ENCODE results near the gene SLC25A21.
"Not testable (repeated sequence)": the region's sequence is repeated elsewhere in the genome, so short reads cannot be mapped to it uniquely, and the experiment has no call there.

SLC25A21 gene

DNA sequence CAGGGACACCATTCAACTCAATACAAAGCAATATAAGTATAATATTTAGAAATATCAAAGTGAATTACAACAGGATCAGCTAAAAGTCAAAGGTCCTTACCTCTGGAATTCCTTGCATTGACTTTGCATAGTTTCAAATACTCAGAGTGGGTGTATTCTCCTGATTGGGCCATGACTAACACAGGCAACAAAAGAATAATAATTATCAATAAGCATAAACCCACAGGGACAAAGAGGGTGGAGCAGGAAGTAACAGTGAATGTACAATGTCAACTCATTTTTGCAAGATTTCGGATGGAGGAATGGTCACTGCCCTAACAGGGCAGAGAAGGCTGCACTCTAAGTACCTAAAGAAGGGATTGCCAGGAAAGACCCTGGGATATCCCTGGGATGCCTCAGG lies 303.3 kb downstream of the SLC25A21 start:
- no peak for DNase-seq (ENCODE audit: low read depth, low spot score)

GRCh38 chr14:36866867-36867266 lies 305.5 kb downstream of the SLC25A21 start:
- DNase-seq (ENCODE audit: low read depth, low spot score) = no peak

DNA sequence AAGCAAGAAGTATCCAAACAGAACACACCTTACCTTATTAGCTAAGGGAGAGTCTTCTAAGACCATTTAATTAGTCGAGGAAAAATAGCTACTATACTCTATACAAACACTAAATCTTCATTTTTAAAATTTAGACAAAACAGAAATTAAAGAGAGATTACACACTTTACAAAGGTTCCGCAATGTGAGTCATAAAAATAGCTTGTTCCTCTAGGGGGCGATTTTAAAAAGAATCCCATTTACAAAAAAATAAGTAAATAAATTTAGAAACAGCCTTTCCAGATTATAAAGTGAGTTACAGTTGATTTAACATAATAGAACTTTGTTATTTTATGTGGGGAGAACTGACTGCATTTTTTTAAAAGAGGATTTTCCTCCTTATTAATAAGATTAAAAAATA lies 309.1 kb downstream of the SLC25A21 start:
- DNase-seq (ENCODE audit: low read depth, low spot score) = no peak

- DNase-seq (ENCODE audit: low read depth, low spot score) = not testable (repeated sequence)
Measured at GRCh38 chr14:36862237-36862636, 310.2 kb downstream of the SLC25A21 start.

DNA sequence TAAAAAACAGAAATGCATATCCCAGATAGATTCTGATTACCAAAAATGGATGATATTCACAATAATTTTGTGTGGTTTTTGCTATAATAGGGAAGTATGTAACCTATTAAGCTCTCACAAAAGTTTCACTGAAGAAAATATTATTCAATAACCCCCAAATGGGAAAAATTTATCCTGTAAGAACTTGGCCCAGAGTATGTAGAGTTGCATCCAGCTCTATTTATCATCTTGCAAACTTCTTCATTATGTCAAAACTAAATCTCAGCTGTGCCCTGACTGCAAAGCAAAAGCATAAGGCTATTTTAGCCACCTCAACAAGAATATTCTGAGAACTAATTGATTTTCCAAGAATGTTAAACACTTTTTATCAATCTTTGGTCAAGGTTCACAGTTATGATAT lies 311.6 kb downstream of the SLC25A21 start:
- no peak for DNase-seq (ENCODE audit: low read depth, low spot score)

GRCh38 chr14:36859119-36859518 lies 313.3 kb downstream of the SLC25A21 start:
- DNase-seq (ENCODE audit: low read depth, low spot score) = no peak

GRCh38 chr14:36857842-36858445 lies 314.5 kb downstream of the SLC25A21 start:
- no peak for DNase-seq (ENCODE audit: low read depth, low spot score)

DNA sequence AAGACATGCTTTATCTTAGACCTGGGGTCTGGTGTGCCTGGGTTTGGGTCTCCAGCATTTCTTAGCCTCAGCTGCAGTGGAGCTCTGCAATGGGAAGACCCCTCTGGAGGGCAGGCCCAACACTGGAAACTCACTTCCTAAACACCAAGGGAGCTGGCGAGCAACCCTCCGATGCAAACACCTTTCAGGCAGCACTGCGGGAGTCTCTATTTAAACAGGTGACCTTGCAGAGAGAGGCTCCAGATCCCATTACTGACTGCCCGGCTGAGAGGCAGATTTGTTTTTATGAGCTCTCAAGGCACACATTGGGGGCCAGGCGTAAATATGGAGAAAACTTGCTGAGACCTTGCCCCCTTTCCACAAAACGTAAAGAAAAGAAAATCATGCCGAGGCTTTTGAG lies 315.3 kb downstream of the SLC25A21 start:
- DNase-seq (ENCODE audit: low read depth, low spot score) = no peak

DNA sequence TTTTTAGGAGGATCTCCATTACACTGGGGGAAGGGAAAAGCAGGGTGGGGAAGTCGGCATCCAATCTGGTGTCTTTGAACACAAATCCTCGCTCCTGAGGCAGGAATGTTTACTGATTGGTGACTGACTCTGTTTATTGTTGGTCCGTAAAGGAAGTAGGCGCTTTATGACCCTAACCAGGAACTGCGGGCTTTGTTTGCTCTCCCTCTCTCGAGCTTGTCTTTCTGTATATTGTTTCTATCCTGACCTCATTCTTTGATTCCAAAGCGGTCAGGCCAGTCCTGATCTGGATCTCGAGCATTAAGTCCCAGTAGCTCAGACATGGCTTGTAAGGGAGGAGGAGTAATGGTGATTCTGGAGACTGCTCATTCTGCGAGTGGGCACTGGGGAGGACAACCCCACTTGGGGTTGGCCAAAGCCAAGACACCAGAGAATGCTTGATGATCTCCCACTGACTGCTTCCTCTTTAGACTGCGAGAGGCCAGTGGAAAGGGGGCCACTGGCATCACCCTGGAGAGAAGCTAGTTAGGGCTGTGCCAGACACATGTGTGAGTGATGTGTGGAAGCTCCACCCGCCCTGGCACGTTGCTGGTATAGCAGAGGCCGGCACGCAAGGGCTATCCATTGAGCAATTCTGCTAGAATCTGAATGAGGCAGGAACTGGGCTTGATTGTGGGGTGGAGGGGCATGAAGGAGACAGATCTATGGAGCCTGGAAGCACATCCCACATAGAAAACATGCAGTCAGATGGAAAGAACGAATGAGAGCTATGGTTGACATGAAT lies 316.1 kb downstream of the SLC25A21 start:
- DNase-seq (ENCODE audit: low read depth, low spot score) = no peak

- DNase-seq (ENCODE audit: low read depth, low spot score) = no peak
Measured at GRCh38 chr14:36855396-36855795, 317.0 kb downstream of the SLC25A21 start.

DNA sequence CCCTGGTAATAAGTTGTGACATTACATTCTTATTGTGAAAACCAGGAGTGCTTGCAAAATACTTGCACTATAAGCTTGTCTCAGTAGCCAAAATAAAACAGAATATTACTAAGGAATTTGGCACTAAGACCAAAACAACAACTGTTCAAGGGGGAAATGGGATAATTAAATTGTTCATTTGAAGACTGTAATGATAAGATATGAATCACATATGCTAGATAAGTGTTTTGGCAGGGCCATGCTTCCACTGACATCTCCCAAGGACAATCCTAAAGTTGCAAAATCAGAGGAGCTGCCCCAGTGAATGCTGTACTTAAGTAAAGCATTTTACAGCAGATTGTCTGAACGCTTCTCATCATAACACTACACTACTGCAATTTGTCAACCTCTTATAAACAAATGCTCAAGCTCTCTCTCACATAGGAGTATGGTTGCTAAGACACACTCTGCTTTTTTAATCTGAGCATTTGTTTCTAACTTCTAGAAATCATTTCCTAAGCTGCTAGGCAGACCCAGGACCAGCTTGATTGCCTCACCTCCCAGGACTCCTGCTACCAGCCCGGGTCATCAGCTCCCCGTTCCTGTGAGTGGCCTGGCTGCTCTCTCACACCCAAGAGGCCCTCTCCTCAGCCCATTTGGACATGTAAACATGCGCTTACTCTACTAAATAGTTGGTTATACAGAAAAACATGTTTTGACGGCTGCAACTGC lies 319.3 kb downstream of the SLC25A21 start:
- DNase-seq (ENCODE audit: low read depth, low spot score) = no peak

DNA sequence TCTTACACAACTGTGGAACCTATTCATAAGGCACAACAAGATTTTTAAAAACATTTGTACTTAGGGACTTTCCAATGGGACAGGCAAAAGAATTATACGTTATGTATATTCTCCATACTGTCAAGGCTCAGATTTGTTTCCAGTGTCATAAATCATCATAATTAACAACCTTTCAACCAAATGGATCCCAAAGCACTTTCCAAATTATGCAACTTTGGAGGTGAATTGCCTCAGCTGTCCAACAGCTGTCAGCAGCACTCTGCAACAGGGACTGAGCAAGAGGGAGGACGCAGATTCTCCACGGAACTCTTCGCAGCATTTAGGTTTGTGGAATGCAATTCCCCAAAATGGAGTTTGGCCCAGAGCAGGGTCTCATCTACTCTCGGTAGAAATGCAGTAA lies 324.2 kb downstream of the SLC25A21 start:
- no peak for DNase-seq (ENCODE audit: low read depth, low spot score)

GRCh38 chr14:36847366-36847765 lies 325.0 kb downstream of the SLC25A21 start:
- DNase-seq (ENCODE audit: low read depth, low spot score) = no peak

DNA sequence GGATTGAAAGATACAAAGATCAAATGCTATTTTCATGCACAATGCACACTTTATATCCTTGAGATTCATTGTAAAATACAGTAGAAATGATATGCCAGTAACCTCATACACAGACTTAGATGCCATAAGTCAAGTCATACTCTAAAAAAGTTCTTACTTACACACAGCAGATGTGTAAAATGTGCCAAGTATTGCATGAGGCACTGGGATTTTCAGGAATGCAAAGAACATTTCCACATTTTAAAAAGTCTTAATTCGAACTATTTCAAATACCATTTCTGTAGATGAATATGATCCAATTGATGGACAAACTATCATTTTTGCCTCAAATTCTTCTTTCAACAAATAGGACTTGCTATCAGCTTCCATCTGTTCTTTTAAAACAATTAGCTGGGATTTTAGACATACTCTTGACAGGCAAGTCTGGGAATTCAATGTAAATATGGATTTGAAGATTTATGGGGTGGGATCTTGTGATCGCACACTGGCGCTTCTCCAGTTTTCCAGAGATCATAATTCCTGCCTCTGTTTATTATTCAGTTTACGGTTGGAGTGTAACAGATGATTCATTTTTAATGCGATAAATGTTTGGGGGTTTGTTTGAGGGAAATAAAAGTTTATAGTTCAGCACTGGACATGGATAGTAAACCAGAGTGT lies 326.9 kb downstream of the SLC25A21 start:
- no peak for DNase-seq (ENCODE audit: low read depth, low spot score)

- no peak for DNase-seq (ENCODE audit: low read depth, low spot score)
Measured at GRCh38 chr14:36844443-36845195, 327.8 kb downstream of the SLC25A21 start.

- DNase-seq (ENCODE audit: low read depth, low spot score) = no peak
Measured at GRCh38 chr14:36843410-36843809, 329.0 kb downstream of the SLC25A21 start.

DNA sequence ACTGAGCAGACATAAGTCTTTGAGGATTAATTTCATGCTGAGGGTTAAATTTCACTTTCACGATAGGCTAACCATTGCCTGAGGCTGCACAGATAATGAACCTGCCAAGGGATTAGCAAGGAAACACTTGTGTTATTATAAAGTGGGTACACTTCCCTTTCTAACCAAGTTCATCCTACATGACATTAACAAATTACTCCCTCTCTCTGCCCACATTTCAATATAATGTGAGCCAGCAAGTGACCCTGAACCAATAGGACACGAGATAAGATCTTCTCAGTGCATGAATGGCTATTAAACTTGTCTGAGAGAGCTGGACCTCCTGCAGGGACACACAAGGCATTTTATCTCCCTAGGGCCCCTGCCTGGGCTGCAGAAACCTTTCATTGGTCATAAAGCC lies 337.3 kb downstream of the SLC25A21 start:
- DNase-seq (ENCODE audit: low read depth, low spot score) = no peak

- DNase-seq (ENCODE audit: low read depth, low spot score) = no peak
Measured at GRCh38 chr14:36834293-36834692, 338.1 kb downstream of the SLC25A21 start.

DNA sequence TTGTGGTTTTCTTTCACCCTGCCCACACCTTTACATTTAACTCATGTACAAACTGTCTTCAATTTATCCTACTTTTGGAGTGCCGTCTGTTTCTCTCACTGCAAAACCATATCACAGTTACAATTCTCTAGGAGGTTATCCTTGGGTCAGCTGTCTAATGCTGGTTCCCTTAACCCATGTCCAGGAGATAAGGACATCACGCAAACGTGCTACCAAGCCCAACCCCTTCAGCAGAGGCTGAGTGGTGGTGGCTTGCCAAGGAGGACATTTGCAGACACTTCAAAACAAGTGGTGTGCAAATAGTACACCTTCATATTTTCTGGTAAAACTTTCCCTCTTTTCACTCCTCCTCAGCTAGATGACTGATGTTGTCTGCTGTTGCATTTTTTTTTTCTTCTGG lies 342.9 kb downstream of the SLC25A21 start:
- no peak for DNase-seq (ENCODE audit: low read depth, low spot score)

GRCh38 chr14:36827861-36828260 lies 344.5 kb downstream of the SLC25A21 start:
- DNase-seq (ENCODE audit: low read depth, low spot score) = no peak

GRCh38 chr14:36826614-36827013 lies 345.8 kb downstream of the SLC25A21 start:
- DNase-seq (ENCODE audit: low read depth, low spot score) = no peak

DNA sequence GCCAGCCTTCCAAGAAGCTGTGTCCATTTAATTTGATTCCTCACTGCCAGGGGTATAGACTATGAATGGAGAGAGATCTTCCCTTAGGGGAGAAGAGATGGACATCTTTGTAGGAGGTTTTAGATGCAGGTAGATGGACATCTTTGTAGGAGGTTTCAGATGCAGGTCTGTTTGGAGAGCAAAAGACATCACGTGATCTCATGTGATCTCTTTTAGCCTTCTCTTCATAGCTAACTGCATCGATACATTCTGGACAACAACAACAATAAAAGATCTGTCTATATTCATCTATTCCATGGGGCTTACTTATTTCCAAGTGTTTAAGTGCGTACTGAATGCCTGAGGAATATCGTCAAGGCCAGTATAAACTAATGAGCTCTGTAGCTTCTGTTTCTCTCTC lies 347.6 kb downstream of the SLC25A21 start:
- no peak for DNase-seq (ENCODE audit: low read depth, low spot score)

Data from activated CD4-positive, CD25-positive, alpha-beta regulatory T cell treated with anti-CD3 and anti-CD28 coated beads, Interleukin-2, amount 50 U/mL, for 16 hours (primary cell).